Measurements from ENCODE around the gene BTRC.

BTRC gene

GRCh38 chr10:101535949-101536348 lies 182.0 kb downstream of the BTRC start:
- no peak for DNase-seq (ENCODE audit: low read depth)

GRCh38 chr10:101536800-101537199 lies 182.8 kb downstream of the BTRC start:
- DNase-seq (ENCODE audit: low read depth): peak; percentile 64

GRCh38 chr10:101538446-101538845 lies 184.5 kb downstream of the BTRC start:
- DNase-seq (ENCODE audit: low read depth): no peak

DNA sequence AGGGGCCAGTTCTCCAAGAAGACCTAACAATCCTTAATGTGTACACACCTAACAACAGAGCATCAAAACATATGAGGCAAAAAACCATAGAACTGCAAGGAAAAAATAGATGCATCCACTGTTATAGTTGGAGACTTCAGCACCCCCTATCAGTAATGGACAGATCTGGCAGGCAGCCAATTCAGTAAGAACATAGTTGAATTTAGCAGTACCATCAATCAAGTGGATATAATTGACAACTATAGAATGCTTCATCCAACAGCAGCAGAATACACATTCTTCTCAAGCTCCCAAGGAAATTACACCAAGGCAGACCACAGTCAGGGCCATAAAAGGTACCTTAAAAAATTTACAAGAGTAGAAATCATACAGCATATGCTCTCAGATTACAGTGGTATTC lies 191.9 kb downstream of the BTRC start:
- no peak for DNase-seq (ENCODE audit: low read depth)

DNA sequence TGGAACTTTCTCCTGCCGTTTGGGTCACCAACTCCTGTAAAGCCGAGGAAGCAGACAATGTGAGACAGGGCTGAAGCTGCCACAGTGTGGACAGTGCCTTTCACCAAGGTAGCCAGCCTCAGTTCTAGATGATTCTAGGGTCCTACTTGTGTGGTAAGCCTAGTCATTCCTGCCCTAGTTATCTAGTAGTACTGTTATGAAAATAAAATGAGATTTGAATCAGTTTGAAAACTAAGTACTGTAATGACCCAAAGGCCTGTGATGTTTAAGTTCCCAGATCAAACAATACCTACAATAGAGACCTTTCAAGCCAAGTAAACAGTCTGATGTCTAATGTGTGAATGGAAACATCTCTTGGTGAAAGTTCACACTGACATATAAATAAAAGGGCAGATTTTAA lies 197.0 kb downstream of the BTRC start:
- no peak for DNase-seq (ENCODE audit: low read depth)

GRCh38 chr10:101552442-101552841 lies 198.5 kb downstream of the BTRC start:
- DNase-seq (ENCODE audit: low read depth): no peak

GRCh38 chr10:101557541-101557940 lies 203.6 kb downstream of the BTRC start:
- DNase-seq (ENCODE audit: low read depth): no peak

DNA sequence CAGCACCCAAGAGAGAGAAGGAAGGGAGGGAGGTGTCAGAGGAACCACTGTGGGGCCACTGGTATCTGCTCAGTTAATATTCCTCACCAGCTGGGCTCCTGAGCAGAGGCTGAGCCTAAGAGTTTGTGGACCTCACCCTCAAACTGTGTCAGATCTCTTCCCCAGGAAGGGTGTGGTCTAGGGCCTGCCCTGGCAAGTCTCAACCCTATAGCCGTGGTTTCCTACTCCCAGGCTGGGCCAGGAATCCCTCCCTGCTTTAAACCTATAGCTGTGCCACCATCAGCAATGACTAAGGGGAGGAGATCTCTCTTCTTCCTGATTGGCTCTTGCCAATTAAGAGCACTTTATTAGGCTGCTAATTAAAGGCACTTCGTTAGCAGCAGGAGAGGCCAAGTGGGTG lies 204.2 kb downstream of the BTRC start:
- DNase-seq (ENCODE audit: low read depth): no peak

GRCh38 chr10:101558671-101559595 lies 205.0 kb downstream of the BTRC start:
- DNase-seq (ENCODE audit: low read depth): no peak

GRCh38 chr10:101559596-101560297 lies 205.8 kb downstream of the BTRC start:
- DNase-seq (ENCODE audit: low read depth): no peak

- no peak for DNase-seq (ENCODE audit: low read depth)
Measured at GRCh38 chr10:101560298-101561067, 206.5 kb downstream of the BTRC start.

GRCh38 chr10:101561068-101561915 lies 207.3 kb downstream of the BTRC start:
- no peak for DNase-seq (ENCODE audit: low read depth)

DNA sequence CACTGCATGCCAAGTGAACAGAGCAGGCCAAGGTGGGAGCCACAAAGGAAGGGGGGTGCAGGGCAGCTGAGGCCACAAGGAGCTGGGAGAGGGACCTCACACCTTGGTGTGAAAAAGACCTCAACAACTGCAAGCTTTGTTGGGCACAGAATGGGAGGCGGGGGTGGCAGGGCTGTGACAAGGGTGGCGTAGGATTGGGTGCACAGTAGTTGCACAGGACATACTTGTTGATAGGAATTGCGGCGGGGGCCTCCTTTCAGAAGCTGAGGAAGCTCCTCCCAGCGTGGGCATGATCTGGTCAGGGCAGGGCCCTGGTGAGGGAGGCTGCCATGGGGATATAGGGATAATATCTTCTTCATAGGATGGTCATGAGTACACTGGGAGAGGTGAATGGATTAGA lies 208.3 kb downstream of the BTRC start:
- no peak for DNase-seq (ENCODE audit: low read depth)

- DNase-seq (ENCODE audit: low read depth): no peak
Measured at GRCh38 chr10:101563007-101563406, 209.0 kb downstream of the BTRC start.

- no peak for DNase-seq (ENCODE audit: low read depth)
Measured at GRCh38 chr10:101563497-101564040, 209.6 kb downstream of the BTRC start.

GRCh38 chr10:101564490-101564991 lies 210.6 kb downstream of the BTRC start:
- DNase-seq (ENCODE audit: low read depth): no peak

GRCh38 chr10:101565370-101565900 lies 211.5 kb downstream of the BTRC start:
- DNase-seq (ENCODE audit: low read depth): no peak

DNA sequence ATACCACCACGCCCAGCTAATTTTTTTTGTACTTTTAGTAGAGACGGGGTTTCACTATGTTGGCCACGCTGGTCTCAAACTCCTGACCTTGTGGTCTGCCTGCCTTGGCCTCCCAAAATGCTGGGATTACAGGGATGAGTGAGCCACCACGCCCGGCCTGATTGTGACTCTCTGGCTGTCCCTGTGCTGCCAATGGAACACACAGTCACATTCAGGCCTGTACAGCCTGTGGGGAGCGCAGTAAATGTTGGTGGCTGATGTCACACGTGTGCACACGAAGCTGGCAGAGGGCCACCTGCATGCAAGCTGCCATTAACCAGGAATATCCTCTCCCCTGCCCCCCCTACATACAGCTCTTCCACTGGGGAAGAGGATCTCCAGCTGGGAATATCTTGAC lies 212.0 kb downstream of the BTRC start:
- no peak for DNase-seq (ENCODE audit: low read depth)

- DNase-seq (ENCODE audit: low read depth): peak; percentile 21
Measured at GRCh38 chr10:101566333-101567164, 212.6 kb downstream of the BTRC start.

All from ELR (cell line).